HepG2 (cell line): ENCODE data around the gene FAAH2. TPM values are rescaled to one million over a fixed set of nuclear protein-coding genes. Genes with fewer than 3 reads are reported as not detected.

Experiments used
- polyA plus RNA-seq, 8 experiments: library from polyadenylated mRNA; depleted of rRNA in 3 of 8; stranded (reverse) in 7 of 8; unstranded in 1 of 8; fragments of >200 nt; fragmentation: Illumina TruSeq in 4 of 8; extraction: Trizol in 4 of 8; gene quantifications; 2 replicates each; pipeline versions ENCODE4 v1.2.1 to v1.2.3, GENCODE V29; 2011 to 2016; ENCODE audit warnings: low read depth in 4 of 8, missing spikeins in 1 of 8, mixed read lengths in 1 of 8; ENCODE audit not compliant: insufficient read depth in 1 of 8
- total RNA-seq, 5 experiments: library from RNA; depleted of rRNA; stranded (reverse); fragments of >200 nt; fragmentation: Illumina TruSeq; extraction: Trizol; gene quantifications; 2 replicates each; pipeline ENCODE4 v1.2.3, GENCODE V29; 2016; ENCODE audit warnings: low read depth in 1 of 5

Gene FAAH2
- total and polyA plus RNA-seq, 2 of the 13 experiments (the other 11 are each of a cell fraction or from before 2014, with no cell fraction given): 1.6 to 3.3 TPM

Other genes starting within 250 kb of the FAAH2 start
- 8.7 and 10.4 TPM in 2 replicates for gene SPIN2B, start 165.2 kb upstream of the FAAH2 start, total RNA-seq (2016; rRNA removed; fragmentation: Illumina TruSeq; extraction: Trizol)
- 5.5 and 7.9 TPM in 2 replicates for gene SPIN2B, start 165.2 kb upstream of the FAAH2 start, polyA plus RNA-seq (2011; rRNA removed)
- gene SPIN2A, start 149.3 kb upstream of the FAAH2 start, total RNA-seq (2016; rRNA removed; fragmentation: Illumina TruSeq; extraction: Trizol): 0.60 TPM in 1 of 2 replicates, not detected in the other
- gene SPIN2A, start 149.3 kb upstream of the FAAH2 start, polyA plus RNA-seq (2011; rRNA removed): 0.44 and 0.56 TPM in 2 replicates